Karpas-422 (cell line): ENCODE measurements around the gene KAZN. TPM values are rescaled to one million over a fixed set of nuclear protein-coding genes. Genes with fewer than 3 reads are reported as not detected.

Experiments
- DNase-seq: peaks from one replicate; pipeline ENCODE4 v3.0.0-alpha.2; 2015
- H2AFZ ChIP-seq: fragments of 200-600 bp; sonication (generic); 2 replicates; pipeline ENCODE4 v1.6.1; 2014; ENCODE audit warnings: antibody characterized with exemption, low read length, mixed read lengths
- H3K27ac ChIP-seq: fragments of 200-600 bp; sonication (generic); 2 replicates; pipeline ENCODE4 v1.5.1; 2014; ENCODE audit warnings: mild to moderate bottlenecking, low read length, moderate library complexity
- H3K27me3 ChIP-seq: fragments of 200-600 bp; sonication (generic); 2 replicates; pipeline ENCODE4 v1.6.1; 2014; ENCODE audit warnings: low read length, mixed read lengths
- H3K36me3 ChIP-seq: fragments of 200-600 bp; sonication (generic); 2 replicates; pipeline ENCODE4 v1.6.1; 2014; ENCODE audit warnings: low read length, mixed read lengths; ENCODE audit not compliant: insufficient read depth
- H3K4me1 ChIP-seq: fragments of 200-600 bp; sonication (generic); 2 replicates; pipeline ENCODE4 v1.6.1; 2014; ENCODE audit warnings: mild to moderate bottlenecking, low read length, mixed read lengths
- H3K4me2 ChIP-seq: fragments of 200-600 bp; sonication (generic); 2 replicates; pipeline ENCODE4 v1.6.1; 2014; ENCODE audit warnings: low read length, low read depth, mild to moderate bottlenecking; ENCODE audit not compliant: poor library complexity, severe bottlenecking
- H3K4me3 ChIP-seq: fragments of 200-600 bp; sonication (generic); 2 replicates; pipeline ENCODE4 v1.5.1; 2014; ENCODE audit warnings: mild to moderate bottlenecking, antibody characterized with exemption, low read length, mixed read lengths
- H3K79me2 ChIP-seq: fragments of 200-600 bp; sonication (generic); 2 replicates; pipeline ENCODE4 v1.6.1; 2014; ENCODE audit warnings: mild to moderate bottlenecking, low read length, mixed read lengths
- H3K9ac ChIP-seq: fragments of 200-600 bp; sonication (generic); 2 replicates; pipeline ENCODE4 v1.6.0; 2014; ENCODE audit warnings: low read length
- H3K9me2 ChIP-seq: fragments of 200-600 bp; sonication (generic), shearing (Covaris generic); replicated peaks from 2 replicates; pipeline ENCODE4 v1.6.0; 2014; ENCODE audit warnings: mild to moderate bottlenecking, low read length, moderate library complexity; ENCODE audit not compliant: insufficient read depth
- H3K9me3 ChIP-seq: fragments of 300-700, 200-600 bp; sonication (generic); 2 replicates; pipeline ENCODE4 v1.6.1; 2014; ENCODE audit warnings: low read length, mixed read lengths
- H4K20me1 ChIP-seq: fragments of 200-600 bp; sonication (generic); 2 replicates; pipeline ENCODE4 v1.6.1; 2014; ENCODE audit warnings: mild to moderate bottlenecking, antibody characterized with exemption, low read length, low read depth; ENCODE audit not compliant: insufficient read depth
- total RNA-seq: library from RNA; depleted of rRNA; stranded (reverse); fragments of >200 nt; shearing (Covaris generic); gene quantifications from 2 replicates; pipeline ENCODE4 v1.2.3, GENCODE V29; 2014; ENCODE audit warnings: low replicate concordance

KAZN gene
- total RNA-seq, 1 experiment from 2014 or later = not detected

GRCh38 chr1:14697353-14697752 is 98.9 kb downstream of the KAZN start:
- H2AFZ ChIP-seq = no peak overlapping the region
- H3K9me2 ChIP-seq = no peaks in the 10 kb centered on the region
- H3K9ac ChIP-seq = no peak overlapping the region
- no peaks in the 10 kb centered on the region for H3K27me3 ChIP-seq
- H3K4me3 ChIP-seq = no peak overlapping the region
- H3K79me2 ChIP-seq = no peaks in the 10 kb centered on the region
- no peaks in the 10 kb centered on the region for H4K20me1 ChIP-seq
- H3K36me3 ChIP-seq = no peaks in the 10 kb centered on the region
- H3K27ac ChIP-seq = no peak overlapping the region
- H3K9me3 ChIP-seq = no peaks in the 10 kb centered on the region
- H3K4me2 ChIP-seq = no peak overlapping the region
- no peak for DNase-seq
- H3K4me1 ChIP-seq = no peaks in the 10 kb centered on the region

GRCh38 chr1:14698314-14698713 is 99.8 kb downstream of the KAZN start:
- DNase-seq = no peak
- no peak overlapping the region for H3K27ac ChIP-seq
- no peak overlapping the region for H2AFZ ChIP-seq
- H3K79me2 ChIP-seq = no peaks in the 10 kb centered on the region
- no peaks in the 10 kb centered on the region for H3K36me3 ChIP-seq
- no peaks in the 10 kb centered on the region for H3K4me1 ChIP-seq
- H3K4me3 ChIP-seq = no peak overlapping the region
- no peaks in the 10 kb centered on the region for H3K9me2 ChIP-seq
- no peaks in the 10 kb centered on the region for H3K9me3 ChIP-seq
- H3K9ac ChIP-seq = no peak overlapping the region
- no peak overlapping the region for H3K4me2 ChIP-seq
- H4K20me1 ChIP-seq = no peaks in the 10 kb centered on the region
- H3K27me3 ChIP-seq = no peaks in the 10 kb centered on the region

GRCh38 chr1:14699620-14700019 is 101.1 kb downstream of the KAZN start:
- no peak overlapping the region for H3K4me3 ChIP-seq
- no peaks in the 10 kb centered on the region for H3K27me3 ChIP-seq
- no peak overlapping the region for H3K4me2 ChIP-seq
- no peaks in the 10 kb centered on the region for H3K36me3 ChIP-seq
- no peaks in the 10 kb centered on the region for H4K20me1 ChIP-seq
- no peaks in the 10 kb centered on the region for H3K79me2 ChIP-seq
- no peaks in the 10 kb centered on the region for H3K9me3 ChIP-seq
- no peak overlapping the region for H3K9ac ChIP-seq
- no peak overlapping the region for H2AFZ ChIP-seq
- no peak for DNase-seq
- H3K9me2 ChIP-seq = no peaks in the 10 kb centered on the region
- no peak overlapping the region for H3K27ac ChIP-seq
- no peaks in the 10 kb centered on the region for H3K4me1 ChIP-seq

- Histone ChIP-seq H3K27me3 (no peaks in the 10 kb centered on the region), H3K36me3 (no peaks in the 10 kb centered on the region), H3K4me2 (no peak overlapping the region), H3K79me2 (no peaks in the 10 kb centered on the region), H2AFZ (no peak overlapping the region), H3K27ac (no peak overlapping the region), H4K20me1 (no peaks in the 10 kb centered on the region), H3K9ac (no peak overlapping the region), H3K4me3 (no peak overlapping the region), H3K9me3 (no peaks in the 10 kb centered on the region), H3K9me2 (no peaks in the 10 kb centered on the region), H3K4me1 (no peaks in the 10 kb centered on the region)
- no peak for DNase-seq
Observed at GRCh38 chr1:14704846-14705245, 106.4 kb downstream of the KAZN start.

GRCh38 chr1:14705824-14706223 is 107.3 kb downstream of the KAZN start:
- H3K36me3 ChIP-seq = no peaks in the 10 kb centered on the region
- no peak overlapping the region for H3K27ac ChIP-seq
- H3K4me2 ChIP-seq = no peak overlapping the region
- H3K4me1 ChIP-seq = no peaks in the 10 kb centered on the region
- no peak overlapping the region for H2AFZ ChIP-seq
- no peak overlapping the region for H3K9ac ChIP-seq
- DNase-seq = no peak
- H3K9me2 ChIP-seq = no peaks in the 10 kb centered on the region
- no peaks in the 10 kb centered on the region for H4K20me1 ChIP-seq
- H3K9me3 ChIP-seq = no peaks in the 10 kb centered on the region
- H3K27me3 ChIP-seq = no peaks in the 10 kb centered on the region
- H3K4me3 ChIP-seq = no peak overlapping the region
- no peaks in the 10 kb centered on the region for H3K79me2 ChIP-seq

- no peak overlapping the region for H3K4me2 ChIP-seq
Observed at GRCh38 chr1:14706631-14707030, 108.1 kb downstream of the KAZN start.

GRCh38 chr1:14707531-14708445 is 109.3 kb downstream of the KAZN start:
- DNase-seq = no peak
- H3K4me2 ChIP-seq = no peak overlapping the region
- H3K36me3 ChIP-seq = no peaks in the 10 kb centered on the region
- H3K4me1 ChIP-seq = no peaks in the 10 kb centered on the region
- H2AFZ ChIP-seq = no peak overlapping the region
- H3K9me2 ChIP-seq = no peaks in the 10 kb centered on the region
- no peak overlapping the region for H3K4me3 ChIP-seq
- H3K79me2 ChIP-seq = no peaks in the 10 kb centered on the region
- no peaks in the 10 kb centered on the region for H4K20me1 ChIP-seq
- no peaks in the 10 kb centered on the region for H3K27me3 ChIP-seq
- H3K9ac ChIP-seq = no peak overlapping the region
- H3K27ac ChIP-seq = no peak overlapping the region
- H3K9me3 ChIP-seq = no peaks in the 10 kb centered on the region

More at GRCh38 chr1:14706631-14707030, 108.1 kb downstream of the KAZN start:
- no peaks in the 10 kb centered on the region for H3K4me1 ChIP-seq
- no peaks in the 10 kb centered on the region for H3K27me3 ChIP-seq
- H3K9me3 ChIP-seq = no peaks in the 10 kb centered on the region
- no peak overlapping the region for H3K9ac ChIP-seq
- no peaks in the 10 kb centered on the region for H3K79me2 ChIP-seq
- no peak for DNase-seq
- no peaks in the 10 kb centered on the region for H4K20me1 ChIP-seq
- no peaks in the 10 kb centered on the region for H3K36me3 ChIP-seq
- H3K27ac ChIP-seq = no peak overlapping the region
- no peaks in the 10 kb centered on the region for H3K9me2 ChIP-seq
- H2AFZ ChIP-seq = no peak overlapping the region
- no peak overlapping the region for H3K4me3 ChIP-seq

- H3K9me3 ChIP-seq = no peaks in the 10 kb centered on the region
Observed at GRCh38 chr1:14710331-14710730, 111.8 kb downstream of the KAZN start.

More at GRCh38 chr1:14710331-14710730, 111.8 kb downstream of the KAZN start:
- no peak overlapping the region for H3K4me2 ChIP-seq
- H3K36me3 ChIP-seq = no peaks in the 10 kb centered on the region
- no peaks in the 10 kb centered on the region for H3K4me1 ChIP-seq
- H3K9ac ChIP-seq = no peak overlapping the region
- no peak overlapping the region for H3K27ac ChIP-seq
- no peak overlapping the region for H2AFZ ChIP-seq
- no peaks in the 10 kb centered on the region for H3K27me3 ChIP-seq
- H3K9me2 ChIP-seq = no peaks in the 10 kb centered on the region
- H4K20me1 ChIP-seq = no peaks in the 10 kb centered on the region
- H3K4me3 ChIP-seq = no peak overlapping the region
- DNase-seq = no peak
- H3K79me2 ChIP-seq = no peaks in the 10 kb centered on the region
